GM12878 (cell line): ENCODE data around the gene DDC. TPM values are rescaled to one million over a fixed set of nuclear protein-coding genes. Genes with fewer than 3 reads are reported as not detected.

ENCODE experiments used
- ATAC-seq: fragments of 200-7000 bp; cut with Tn5 transposase; 3 replicates; pipeline ENCODE4 v1.9.1; 2020; ENCODE audit warnings: mild to moderate bottlenecking, moderate library complexity
- BruUV-seq: library from RNA; stranded (reverse); fragments of 400-500 nt; replicated peaks from 2 replicates; lab custom pipeline; 2021; lab: Mats Ljungman, UMichigan
- CTCF ChIA-PET: fragments of 300-600 bp; sonication (Branson Sonifier 250); formaldehyde crosslinking; extraction: SDS; loops from one replicate; lab custom pipeline; 2021; ENCODE audit warnings: inconsistent platforms; lab: Yijun Ruan, JAX
- POLR2A ChIA-PET: fragments of 350-600 bp; formaldehyde crosslinking; extraction: SDS; loops from one replicate; lab custom pipeline; 2021; ENCODE audit warnings: inconsistent platforms; lab: Charles Lee
- RAD21 ChIA-PET: fragments of 300-600 bp; sonication (Branson Sonifier 250); formaldehyde crosslinking; loops from one replicate; lab custom pipeline; 2023; ENCODE audit warnings: antibody characterized with exemption; ENCODE audit not compliant: unreplicated experiment; lab: Charles Lee
- SMC1A ChIA-PET: fragments of 300-600 bp; sonication (Branson Sonifier 250); formaldehyde crosslinking; loops from one replicate; lab custom pipeline; 2023; ENCODE audit not compliant: unreplicated experiment, uncharacterized antibody; lab: Charles Lee
- DNase-seq: peaks from one replicate; pipeline ENCODE4 v3.0.0-alpha.2; 2011; ENCODE audit warnings: low read depth, low spot score
- FAIRE-seq: peaks from 3 replicates; lab custom pipeline; 2011; peaks lifted over from hg19 to GRCh38; lab: Jason Lieb, UNC
- H2AFZ ChIP-seq: 2 replicates; pipeline ENCODE4 v1.6.0; 2011; ENCODE audit warnings: low read depth, low read length, control low read depth; ENCODE audit not compliant: control insufficient read depth
- H3K27ac ChIP-seq: 2 replicates; pipeline ENCODE4 v1.5.1; 2011; ENCODE audit warnings: control low read depth; ENCODE audit not compliant: control insufficient read depth, insufficient read depth
- H3K27me3 ChIP-seq, 2 experiments: replicated peaks in 1 of 2; 2 replicates each; pipeline versions ENCODE4 v1.6.0 to v1.6.1; 2011; ENCODE audit warnings: low read length in 1 of 2; ENCODE audit not compliant: control insufficient read depth in 2 of 2, insufficient read depth in 2 of 2
- H3K36me3 ChIP-seq, 2 experiments: 2 replicates each; pipeline ENCODE4 v1.5.1; 2011; ENCODE audit warnings: low read length in 1 of 2; ENCODE audit not compliant: control insufficient read depth in 2 of 2, insufficient read depth in 2 of 2
- H3K4me1 ChIP-seq: 2 replicates; pipeline ENCODE4 v1.6.1; 2011; ENCODE audit warnings: mild to moderate bottlenecking, low read length, moderate library complexity, mixed read lengths; ENCODE audit not compliant: control insufficient read depth, insufficient read depth
- H3K4me2 ChIP-seq: 2 replicates; pipeline ENCODE4 v1.6.0; 2011; ENCODE audit warnings: control low read depth; ENCODE audit not compliant: control insufficient read depth, insufficient read depth
- H3K4me3 ChIP-seq: fragments of 200-600 bp; sonication (generic); 2 replicates; pipeline ENCODE4 v1.5.1; 2016
- H3K79me2 ChIP-seq: 2 replicates; pipeline ENCODE4 v1.6.0; 2011; ENCODE audit warnings: low read length; ENCODE audit not compliant: control insufficient read depth, insufficient read depth
- H3K9ac ChIP-seq: 2 replicates; pipeline ENCODE4 v1.8.0; 2011; ENCODE audit warnings: low read length, control low read depth, mixed read lengths; ENCODE audit not compliant: control insufficient read depth, insufficient read depth
- H3K9me3 ChIP-seq: replicated peaks from 3 replicates; pipeline ENCODE4 v1.5.1; 2011; ENCODE audit warnings: mild to moderate bottlenecking, low read length; ENCODE audit not compliant: control insufficient read depth, insufficient read depth
- H4K20me1 ChIP-seq: 2 replicates; pipeline ENCODE4 v1.6.0; 2011; ENCODE audit not compliant: control insufficient read depth, insufficient read depth
- ASH2L ChIP-seq: fragments of 300-600, 200-600 bp; sonication (generic); IDR thresholded peaks from 2 replicates; pipeline ENCODE4 v1.6.1; 2017; ENCODE audit warnings: low read depth, mild to moderate bottlenecking, borderline replicate concordance
- CBFB ChIP-seq: IDR thresholded peaks from 2 replicates; pipeline ENCODE4 v1.6.1; 2016; ENCODE audit warnings: antibody characterized with exemption, low read depth
- EED ChIP-seq: sonication (generic); IDR thresholded peaks from 2 replicates; pipeline ENCODE4 v1.6.1; 2016; ENCODE audit warnings: antibody characterized with exemption, low read depth
- JUND ChIP-seq: IDR thresholded peaks from 2 replicates; pipeline ENCODE4 v1.6.1; 2012; ENCODE audit warnings: low read depth, mild to moderate bottlenecking, low read length, improper control_type of control experiment, moderate library complexity
- KLF5 ChIP-seq: fragments of 450-650 bp; IDR thresholded peaks from 2 replicates; pipeline ENCODE4 v1.6.1; 2014; ENCODE audit warnings: mild to moderate bottlenecking; ENCODE audit not compliant: partially characterized antibody
- MEF2B ChIP-seq: fragments of 450-650 bp; IDR thresholded peaks from 2 replicates; pipeline ENCODE4 v1.6.1; 2018; ENCODE audit warnings: mild to moderate bottlenecking, moderate library complexity; ENCODE audit not compliant: partially characterized antibody, poor library complexity, severe bottlenecking
- MYC ChIP-seq: IDR thresholded peaks from 2 replicates; pipeline ENCODE4 v1.6.1; 2011; ENCODE audit warnings: mild to moderate bottlenecking, low read length, moderate library complexity, inconsistent platforms; ENCODE audit not compliant: insufficient read depth, insufficient replicate concordance, insufficient read length, severe bottlenecking
- NRF1 ChIP-seq: conservative IDR thresholded peaks from 2 replicates; pipeline ENCODE4 v1.6.1; 2011; ENCODE audit warnings: mild to moderate bottlenecking, low read depth, low read length, improper control_type of control experiment
- PML ChIP-seq: IDR thresholded peaks from 2 replicates; pipeline ENCODE4 v1.6.1; 2012; ENCODE audit warnings: low read length, inconsistent platforms
- POLR2AphosphoS2 ChIP-seq: IDR thresholded peaks from 2 replicates; pipeline ENCODE4 v1.6.1; 2011; ENCODE audit warnings: low read depth, mild to moderate bottlenecking, low read length, improper control_type of control experiment, moderate library complexity
- RBBP5 ChIP-seq: fragments of 200-600 bp; sonication (generic); conservative IDR thresholded peaks from 2 replicates; pipeline ENCODE4 v1.6.1; 2016
- SIN3A ChIP-seq: IDR thresholded peaks from 2 replicates; pipeline ENCODE4 v1.6.1; 2012; ENCODE audit warnings: low read depth, low read length, improper control_type of control experiment
- TARDBP ChIP-seq: IDR thresholded peaks from 2 replicates; pipeline ENCODE4 v1.6.1; 2016; ENCODE audit warnings: borderline replicate concordance
- TCF7 ChIP-seq: IDR thresholded peaks from 2 replicates; pipeline ENCODE4 v1.6.1; 2014; ENCODE audit warnings: antibody characterized with exemption, borderline replicate concordance
- YBX1 ChIP-seq: fragments of 450-650 bp; IDR thresholded peaks from 2 replicates; pipeline ENCODE4 v1.6.1; 2016; ENCODE audit warnings: antibody characterized with exemption
- YY1 ChIP-seq: IDR thresholded peaks from 2 replicates; pipeline ENCODE4 v1.6.1; 2011; ENCODE audit warnings: low read depth, mild to moderate bottlenecking, low read length
- ZZZ3 ChIP-seq: IDR thresholded peaks from 2 replicates; pipeline ENCODE4 v1.6.1; 2011; ENCODE audit warnings: low read depth; ENCODE audit not compliant: control insufficient read depth, insufficient read length
- WGBS: methylation state at CpG from one replicate; pipeline ENCODE4 v1.1.6; 2016; ENCODE audit warnings: low lambda C conversion rate; ENCODE audit not compliant: insufficient replicate concordance, insufficient coverage; ENCODE audit errors: missing lambda C conversion rate; 5-methylcytosine and 5-hydroxymethylcytosine counted together
- in situ Hi-C: fragments of 300-500 bp; cut with MboI; formaldehyde crosslinking; loops from 9 replicates; pipeline ENCODE4 v1.14.3; 2018; ENCODE audit warnings: mixed read lengths
- intact Hi-C: fragments of 100-400 bp; cut with micrococcal nuclease; formaldehyde crosslinking; loops from one replicate; pipeline ENCODE4 v1.14.2; 2022; ENCODE audit not compliant: unreplicated experiment
- polyA plus RNA-seq, 11 experiments: library from polyadenylated mRNA; depleted of rRNA in 4 of 11; unstranded in 6 of 11; stranded (reverse) in 5 of 11; fragments of >200 nt; fragmentation: Nextera tagmentation in 4 of 11; fragmentation: Illumina TruSeq in 1 of 11; extraction: Ambion mirVana in 4 of 11; extraction: Trizol in 1 of 11; gene quantifications; 1 replicate in 1 of 11; 2 replicates in 10 of 11; pipeline versions ENCODE4 v1.2.1 to v1.2.3, GENCODE V29; 2011 to 2016; ENCODE audit warnings: inconsistent platforms in 2 of 11, missing spikeins in 2 of 11, low read depth in 1 of 11
- total RNA-seq, 4 experiments: library from RNA; depleted of rRNA in 3 of 4; stranded (reverse); fragments of >200 nt in 3 of 4; fragmentation: Illumina TruSeq in 1 of 4; extraction: Trizol in 1 of 4; gene quantifications; 2 replicates each; pipeline versions ENCODE4 v1.2.1 to v1.2.3, GENCODE V29; 2013 to 2021
- TF ChIP-seq, protein P1 (sequence below): IDR thresholded peaks from 2 replicates; pipeline ENCODE4 v1.6.1; 2011; ENCODE audit warnings: low read depth, low read length, improper control_type of control experiment, borderline replicate concordance
- TF ChIP-seq, protein P2 (sequence below): IDR thresholded peaks from 2 replicates; pipeline ENCODE4 v1.6.1; 2012; ENCODE audit warnings: low read length, inconsistent platforms
- TF ChIP-seq, protein P3 (sequence below): fragments of 450-650 bp; IDR thresholded peaks from 2 replicates; pipeline ENCODE4 v1.6.1; 2016; ENCODE audit warnings: mild to moderate bottlenecking

DDC gene
- total and polyA plus RNA-seq, 10 of the 15 experiments (the other 5 are each of a cell fraction or from before 2014, with no cell fraction given) = not detected

DNA sequence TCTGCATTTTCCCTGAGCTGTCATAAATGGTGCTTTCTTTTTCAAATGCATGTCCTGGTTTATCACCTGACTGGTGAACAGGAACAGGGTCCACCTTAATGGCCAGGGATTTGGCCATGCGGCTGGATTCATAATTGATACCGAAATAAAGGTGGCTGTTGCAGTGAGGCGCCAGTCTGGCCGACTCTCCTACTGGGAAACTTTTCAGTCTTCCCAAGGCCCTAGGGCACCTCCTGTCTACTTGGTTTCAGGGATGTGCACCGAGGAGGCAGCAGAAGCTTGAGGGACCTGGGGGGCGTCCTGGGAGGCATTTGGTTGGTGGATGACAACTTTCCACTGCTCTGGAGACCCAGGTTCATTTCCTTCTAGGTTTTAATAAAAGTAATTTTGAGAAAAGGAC is 68.6 kb downstream of the DDC start (continued):
- no peak for TF ChIP-seq RBBP5
- TF ChIP-seq YY1 = no peak
- TF ChIP-seq SIN3A = no peak
- TF ChIP-seq PML = no peak

DNA sequence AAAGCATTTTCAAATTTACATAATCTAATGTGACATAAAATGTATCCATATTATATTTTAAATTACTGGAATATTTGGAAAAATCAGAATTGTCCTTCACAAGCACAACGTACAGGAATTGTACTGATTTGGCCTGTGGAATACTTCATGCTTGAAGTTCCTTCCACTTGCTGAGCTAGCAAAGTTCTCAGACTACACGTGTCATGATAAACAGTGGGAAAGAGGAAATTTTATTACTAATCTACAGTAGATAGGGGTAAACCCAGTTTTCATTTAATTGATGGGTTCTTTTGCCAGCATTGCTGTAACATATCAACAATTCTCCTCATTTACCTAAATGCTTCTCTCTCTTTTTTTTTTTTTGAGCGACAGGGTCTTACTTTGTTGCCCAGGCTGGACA is 69.5 kb downstream of the DDC start:
- no peak for ATAC-seq
- Histone ChIP-seq H2AFZ (no peak overlapping the region), H3K9me3 (no peaks in the 10 kb centered on the region), H3K4me3 (no peak overlapping the region), H3K4me2 (no peak overlapping the region), H3K27ac (no peak overlapping the region), H3K9ac (no peak overlapping the region), H3K36me3 (no peaks in the 10 kb centered on the region), H3K4me1 (no peaks in the 10 kb centered on the region), H3K27me3 (peaks cover 5 to 6% of the 10 kb centered on the region in 2 experiments; a peak in 3 of 4 replicates), H4K20me1 (no peaks in the 10 kb centered on the region), H3K79me2 (no peaks in the 10 kb centered on the region)
- intact Hi-C loops (no loop called here), in situ Hi-C loops (no loop called here)
- CTCF ChIA-PET = interaction anchor here (1.1 to 1.5 kb wide), 2 partner anchors 9 to 402 kb away, joined by 4 read pairs; partner anchors contain the start of gene ZPBP
- POLR2A ChIA-PET = no interaction called here
- no TSS peak for BruUV-seq
- no peak for DNase-seq
- RAD21 ChIA-PET = no interaction called here
- WGBS = 7% methylated on average over 3 of the region's 3 CpGs
- FAIRE-seq = no peak
- SMC1A ChIA-PET = no interaction called here
- TF ChIP-seq TARDBP (no peak), EED (no peak), POLR2AphosphoS2 (no peak), MYC (no peak), CBFB (no peak), TCF7 (no peak), MEF2B (no peak), KLF5 (no peak), JUND (no peak), NRF1 (no peak), ASH2L (no peak), YBX1 (no peak), ZZZ3 (no peak)
- TF ChIP-seq, protein P1, sequence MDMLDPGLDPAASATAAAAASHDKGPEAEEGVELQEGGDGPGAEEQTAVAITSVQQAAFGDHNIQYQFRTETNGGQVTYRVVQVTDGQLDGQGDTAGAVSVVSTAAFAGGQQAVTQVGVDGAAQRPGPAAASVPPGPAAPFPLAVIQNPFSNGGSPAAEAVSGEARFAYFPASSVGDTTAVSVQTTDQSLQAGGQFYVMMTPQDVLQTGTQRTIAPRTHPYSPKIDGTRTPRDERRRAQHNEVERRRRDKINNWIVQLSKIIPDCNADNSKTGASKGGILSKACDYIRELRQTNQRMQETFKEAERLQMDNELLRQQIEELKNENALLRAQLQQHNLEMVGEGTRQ = no peak
- TF ChIP-seq, protein P2, sequence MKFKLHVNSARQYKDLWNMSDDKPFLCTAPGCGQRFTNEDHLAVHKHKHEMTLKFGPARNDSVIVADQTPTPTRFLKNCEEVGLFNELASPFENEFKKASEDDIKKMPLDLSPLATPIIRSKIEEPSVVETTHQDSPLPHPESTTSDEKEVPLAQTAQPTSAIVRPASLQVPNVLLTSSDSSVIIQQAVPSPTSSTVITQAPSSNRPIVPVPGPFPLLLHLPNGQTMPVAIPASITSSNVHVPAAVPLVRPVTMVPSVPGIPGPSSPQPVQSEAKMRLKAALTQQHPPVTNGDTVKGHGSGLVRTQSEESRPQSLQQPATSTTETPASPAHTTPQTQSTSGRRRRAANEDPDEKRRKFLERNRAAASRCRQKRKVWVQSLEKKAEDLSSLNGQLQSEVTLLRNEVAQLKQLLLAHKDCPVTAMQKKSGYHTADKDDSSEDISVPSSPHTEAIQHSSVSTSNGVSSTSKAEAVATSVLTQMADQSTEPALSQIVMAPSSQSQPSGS = no peak
- TF ChIP-seq, protein P3, sequence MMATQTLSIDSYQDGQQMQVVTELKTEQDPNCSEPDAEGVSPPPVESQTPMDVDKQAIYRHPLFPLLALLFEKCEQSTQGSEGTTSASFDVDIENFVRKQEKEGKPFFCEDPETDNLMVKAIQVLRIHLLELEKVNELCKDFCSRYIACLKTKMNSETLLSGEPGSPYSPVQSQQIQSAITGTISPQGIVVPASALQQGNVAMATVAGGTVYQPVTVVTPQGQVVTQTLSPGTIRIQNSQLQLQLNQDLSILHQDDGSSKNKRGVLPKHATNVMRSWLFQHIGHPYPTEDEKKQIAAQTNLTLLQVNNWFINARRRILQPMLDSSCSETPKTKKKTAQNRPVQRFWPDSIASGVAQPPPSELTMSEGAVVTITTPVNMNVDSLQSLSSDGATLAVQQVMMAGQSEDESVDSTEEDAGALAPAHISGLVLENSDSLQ = no peak
